ENCODE data around the gene SNUPN.

Gene SNUPN

DNA sequence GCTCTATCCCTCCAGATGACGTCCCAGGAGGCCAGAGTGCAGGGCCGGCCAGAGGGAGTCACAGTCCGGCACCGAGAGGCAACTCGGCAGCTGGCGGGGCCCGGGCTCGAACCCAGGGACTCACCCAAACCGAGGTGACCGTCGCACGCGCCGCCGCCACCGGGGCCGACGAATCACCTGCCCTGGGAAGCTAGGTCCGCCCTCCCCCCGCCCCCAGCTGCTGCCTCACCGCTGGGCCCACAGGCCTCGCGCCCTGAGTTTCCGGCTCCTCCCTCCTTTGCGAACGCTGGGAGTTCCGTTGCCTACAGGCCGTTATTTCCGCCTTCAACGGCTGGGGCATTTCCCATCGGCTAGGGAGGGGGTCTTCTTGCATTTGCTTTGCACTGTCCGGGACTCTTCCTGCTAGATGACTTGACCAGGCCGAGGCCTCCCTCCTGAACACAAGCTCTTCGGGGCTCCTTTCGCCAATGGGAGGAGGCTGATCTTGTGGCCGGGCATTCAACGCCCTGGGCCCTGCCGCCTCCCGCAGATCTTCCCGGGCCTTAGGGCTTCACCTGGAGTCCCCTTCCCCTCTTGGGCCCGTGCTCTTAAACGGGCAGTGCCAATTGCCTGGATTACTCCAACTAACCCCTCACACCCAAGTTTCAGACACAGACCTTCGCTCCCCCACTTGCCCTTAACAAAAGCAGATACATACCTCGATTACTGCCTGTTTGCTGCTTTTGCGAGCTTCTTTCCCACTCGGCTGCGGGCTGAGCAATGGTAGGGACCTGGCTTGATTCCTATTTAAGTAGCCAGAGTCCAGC is at the start of gene SNUPN:
SNUPN (minus strand) TSS at position 184 of the 806 bp plus-strand sequence. CDS start 4,674 bp downstream, outside the sequence.
- peak within 1 kb of the TSS; percentile 66 for H3K27ac ChIP-seq
- TF ChIP-seq, protein P1, sequence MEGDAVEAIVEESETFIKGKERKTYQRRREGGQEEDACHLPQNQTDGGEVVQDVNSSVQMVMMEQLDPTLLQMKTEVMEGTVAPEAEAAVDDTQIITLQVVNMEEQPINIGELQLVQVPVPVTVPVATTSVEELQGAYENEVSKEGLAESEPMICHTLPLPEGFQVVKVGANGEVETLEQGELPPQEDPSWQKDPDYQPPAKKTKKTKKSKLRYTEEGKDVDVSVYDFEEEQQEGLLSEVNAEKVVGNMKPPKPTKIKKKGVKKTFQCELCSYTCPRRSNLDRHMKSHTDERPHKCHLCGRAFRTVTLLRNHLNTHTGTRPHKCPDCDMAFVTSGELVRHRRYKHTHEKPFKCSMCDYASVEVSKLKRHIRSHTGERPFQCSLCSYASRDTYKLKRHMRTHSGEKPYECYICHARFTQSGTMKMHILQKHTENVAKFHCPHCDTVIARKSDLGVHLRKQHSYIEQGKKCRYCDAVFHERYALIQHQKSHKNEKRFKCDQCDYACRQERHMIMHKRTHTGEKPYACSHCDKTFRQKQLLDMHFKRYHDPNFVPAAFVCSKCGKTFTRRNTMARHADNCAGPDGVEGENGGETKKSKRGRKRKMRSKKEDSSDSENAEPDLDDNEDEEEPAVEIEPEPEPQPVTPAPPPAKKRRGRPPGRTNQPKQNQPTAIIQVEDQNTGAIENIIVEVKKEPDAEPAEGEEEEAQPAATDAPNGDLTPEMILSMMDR (conservative IDR thresholded peaks at IDR 0.05), result no peak

DNA sequence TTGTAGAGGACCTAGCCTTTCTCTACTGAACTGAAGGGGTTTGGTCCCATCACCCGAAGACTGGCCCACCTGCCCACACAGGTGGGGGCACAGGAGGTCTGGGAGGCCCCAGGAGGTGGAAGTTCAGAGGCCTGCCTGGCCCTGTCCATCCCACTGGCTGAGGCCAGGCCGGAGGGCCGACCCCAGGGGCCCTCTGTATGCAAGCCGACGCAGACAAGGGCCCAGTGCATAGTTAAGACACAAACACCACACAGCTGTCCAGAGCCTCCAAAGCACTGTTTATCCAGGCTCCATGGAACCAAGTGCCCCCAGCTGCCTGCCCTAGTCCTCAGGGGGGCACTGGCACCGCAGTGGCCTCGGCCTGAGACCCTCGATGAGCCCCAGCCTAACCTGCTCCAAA is 48.8 kb upstream of the SNUPN start:
- TF ChIP-seq, protein P1 (conservative IDR thresholded peaks at IDR 0.05), result no peak
- H3K27ac ChIP-seq, result no peak overlapping the region

DNA sequence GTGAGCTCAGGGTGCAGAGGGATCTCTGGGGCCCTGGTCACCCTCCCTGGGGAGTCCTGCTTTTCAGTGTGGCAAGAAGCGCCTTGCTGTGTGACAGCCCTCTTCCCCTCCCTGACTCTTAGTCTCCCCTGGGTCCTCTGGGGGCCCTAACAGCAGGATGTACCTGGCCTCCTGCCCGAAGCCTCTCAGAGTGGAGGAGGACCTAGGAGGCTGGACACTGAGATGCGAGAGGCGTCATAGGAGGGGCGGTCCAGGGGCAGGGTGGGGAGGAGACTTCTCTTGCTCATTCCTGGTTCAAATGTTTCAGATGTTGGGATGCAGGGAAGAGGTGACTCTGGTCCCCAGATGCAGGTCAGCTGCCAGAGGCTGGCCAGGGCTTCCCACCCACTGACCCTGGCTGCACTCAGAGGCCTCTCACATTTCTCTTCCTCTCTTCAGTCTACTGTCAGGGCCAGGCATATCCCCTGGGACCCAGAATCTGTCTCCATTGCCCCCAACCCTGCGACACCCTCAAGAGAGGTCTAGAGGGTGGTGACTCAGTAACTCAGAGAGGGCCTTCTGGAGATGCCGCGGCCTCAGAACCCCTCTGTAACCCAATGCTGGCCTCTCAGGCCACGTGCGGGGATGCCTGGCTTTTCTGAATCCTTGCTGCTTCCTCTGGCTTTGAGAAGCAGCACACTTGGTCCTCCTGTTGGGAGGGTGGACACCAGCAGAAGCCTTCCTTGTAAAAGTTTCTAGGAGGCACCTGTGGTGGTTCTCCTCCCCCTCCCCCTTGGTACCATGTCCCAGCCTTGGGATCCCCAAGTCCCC is 48.1 kb upstream of the SNUPN start:
- H3K27ac ChIP-seq, result no peak overlapping the region; the same call in 1 of the 2 replicates
- TF ChIP-seq, protein P1 (conservative IDR thresholded peaks at IDR 0.05), result no peak

DNA sequence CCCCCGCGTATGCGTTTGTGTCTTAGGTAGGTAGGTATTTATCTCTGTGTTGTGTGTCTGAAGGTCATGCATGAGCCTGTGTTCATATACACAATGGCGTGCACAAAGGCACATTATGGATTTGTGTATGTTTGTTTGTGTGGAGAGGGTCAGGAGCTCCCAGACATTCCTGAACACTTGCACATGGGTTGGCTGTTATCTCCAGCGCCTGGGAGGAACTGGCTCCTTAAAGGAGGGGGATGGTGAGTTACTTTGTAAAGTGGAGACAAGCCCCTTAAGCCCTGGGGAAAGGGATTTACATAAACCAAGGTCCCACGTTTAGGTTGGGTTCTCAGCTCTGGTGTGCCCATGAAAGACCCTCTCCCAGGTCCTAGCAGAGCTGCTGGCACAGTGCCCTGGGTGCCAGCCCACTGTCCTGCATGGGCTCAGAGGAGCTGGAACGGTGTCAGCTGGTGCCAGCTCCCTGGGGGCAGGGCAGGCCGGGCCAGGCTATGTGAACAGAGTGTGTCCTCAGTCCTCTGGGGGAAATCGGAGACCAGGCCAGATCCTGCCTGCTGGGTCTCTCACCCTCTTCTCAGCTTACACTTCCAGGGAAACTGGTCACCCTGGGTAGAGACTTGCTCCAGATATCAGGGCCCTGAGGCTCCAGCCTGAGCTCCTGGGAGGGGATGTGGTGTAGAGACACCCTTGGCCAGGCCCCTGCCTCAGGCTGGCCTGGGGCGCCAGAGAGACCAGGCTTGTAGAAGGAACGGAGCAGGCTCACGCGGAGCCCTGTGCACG is 47.3 kb upstream of the SNUPN start:
- TF ChIP-seq, protein P1 (conservative IDR thresholded peaks at IDR 0.05), result no peak
- H3K27ac ChIP-seq, result no peak overlapping the region; the same call in 1 of the 2 replicates

DNA sequence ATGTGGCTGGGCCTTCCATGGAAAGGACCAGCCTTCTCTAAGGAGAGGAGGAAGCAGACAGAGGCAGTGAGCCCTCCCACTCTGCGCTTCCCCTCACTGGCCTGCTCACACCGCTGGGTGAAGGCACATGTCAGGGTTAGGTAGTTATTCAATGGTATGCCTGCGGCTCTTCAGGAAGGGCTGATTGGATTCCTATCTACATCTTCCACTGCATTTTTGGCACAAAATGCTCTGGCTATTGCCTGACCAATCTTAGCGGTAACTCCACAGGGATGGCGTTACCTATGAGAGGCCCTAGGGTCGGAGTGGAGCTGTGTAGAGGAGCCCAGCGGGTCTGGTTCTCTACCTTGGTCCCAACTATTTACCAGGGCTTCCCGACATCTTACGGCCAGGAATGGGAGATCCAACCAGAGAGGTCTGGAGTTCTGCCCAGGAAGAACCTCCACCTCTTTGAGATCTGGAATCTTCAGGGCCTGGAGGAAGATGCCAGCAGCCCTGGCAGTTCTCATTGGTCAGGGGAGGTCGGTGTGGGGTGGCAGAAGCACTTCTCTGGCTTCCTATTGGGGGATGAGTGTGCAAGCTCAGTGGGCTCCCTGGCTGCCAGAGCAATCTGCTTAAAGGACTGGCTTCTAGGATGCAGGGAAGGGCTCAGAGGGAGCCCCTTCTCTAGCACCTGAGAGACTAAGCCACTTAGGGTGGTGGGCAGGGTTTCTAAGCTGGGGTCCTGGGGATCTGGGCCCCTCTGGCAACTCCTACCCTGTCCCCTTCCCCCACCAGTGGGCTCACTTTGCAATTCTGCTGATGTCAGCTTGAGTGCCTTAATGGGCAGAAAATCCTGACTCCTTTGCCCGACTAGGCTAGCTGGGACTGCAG is 46.4 kb upstream of the SNUPN start:
- TF ChIP-seq, protein P1 (conservative IDR thresholded peaks at IDR 0.05), result no peak

DNA sequence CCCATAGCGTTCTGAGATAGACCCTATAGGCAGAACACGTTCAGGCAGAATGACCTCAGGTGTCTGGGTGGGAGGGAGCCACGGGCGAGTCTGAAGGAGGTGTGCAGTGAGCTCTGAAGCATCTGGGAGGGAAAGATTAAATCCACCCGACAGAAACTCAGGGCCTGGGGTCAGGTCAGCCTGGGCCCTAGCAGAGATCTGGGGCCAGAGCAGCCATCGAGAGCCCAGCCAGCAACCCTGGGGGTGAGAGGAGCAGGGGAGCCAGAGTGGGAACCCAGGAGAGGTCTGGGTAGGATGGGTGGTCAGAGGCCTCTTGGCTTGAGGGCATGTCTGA is 44.3 kb upstream of the SNUPN start:
- TF ChIP-seq, protein P1 (conservative IDR thresholded peaks at IDR 0.05), result no peak
- no peak overlapping the region for H3K27ac ChIP-seq

More for the DNA sequence above, 46.4 kb upstream of the SNUPN start:
- no peak overlapping the region for H3K27ac ChIP-seq
